Caco-2 (cell line): ENCODE data around the gene AHCYL1. TPM values are rescaled to one million over a fixed set of nuclear protein-coding genes. Genes with fewer than 3 reads are reported as not detected.

Source experiments
- BruUV-seq: library from RNA; stranded (reverse); fragments of 400-500 nt; replicated peaks from 2 replicates; lab custom pipeline; 2021; lab: Mats Ljungman, UMichigan
- CTCF ChIA-PET: fragments of 300-600 bp; sonication (Branson Sonifier 250); formaldehyde crosslinking; loops from one replicate; lab custom pipeline; 2022; ENCODE audit warnings: antibody characterized with exemption; lab: Charles Lee
- POLR2A ChIA-PET: fragments of 300-600 bp; sonication (Branson Sonifier 250); formaldehyde crosslinking; loops from one replicate; lab custom pipeline; 2022; ENCODE audit warnings: antibody characterized with exemption; lab: Charles Lee
- DNase-seq, 2 experiments: peaks; one replicate each; pipeline versions ENCODE4 v3.0.0 to v3.0.0-alpha.2; 2020 to 2022
- H3K27me3 ChIP-seq: replicated peaks from 2 replicates; pipeline ENCODE4 v1.6.0; 2011; ENCODE audit warnings: low read length; ENCODE audit not compliant: control insufficient read depth, insufficient read depth
- H3K36me3 ChIP-seq: 2 replicates; pipeline ENCODE4 v1.5.1; 2011; ENCODE audit warnings: low read length; ENCODE audit not compliant: control insufficient read depth, insufficient read depth
- H3K4me1 ChIP-seq: fragments of 250-450 bp; sonication (Bioruptor Pico); 2 replicates; pipeline ENCODE4 v1.5.1; 2020; ENCODE audit warnings: mild to moderate bottlenecking
- H3K4me3 ChIP-seq: 2 replicates; pipeline ENCODE4 v1.5.1; 2011; ENCODE audit warnings: low read depth, mild to moderate bottlenecking, control low read depth, low read length
- H3K9me3 ChIP-seq: fragments of 250-450 bp; sonication (Bioruptor Pico); 2 replicates; pipeline ENCODE4 v1.5.1; 2020; ENCODE audit warnings: mild to moderate bottlenecking, moderate library complexity
- H3K27ac Mint-ChIP-seq: one replicate; pipeline ENCODE4 v1.8.0; 2022; ENCODE audit warnings: mixed read lengths; ENCODE audit not compliant: unreplicated experiment
- H3K27me3 Mint-ChIP-seq: one replicate; pipeline ENCODE4 v1.8.0; 2022; ENCODE audit warnings: mixed read lengths; ENCODE audit not compliant: insufficient read depth, unreplicated experiment
- H3K36me3 Mint-ChIP-seq: one replicate; pipeline ENCODE4 v1.8.0; 2022; ENCODE audit warnings: mild to moderate bottlenecking, mixed read lengths; ENCODE audit not compliant: insufficient read depth, unreplicated experiment
- H3K4me1 Mint-ChIP-seq: one replicate; pipeline ENCODE4 v1.8.0; 2022; ENCODE audit warnings: low read depth, mixed read lengths; ENCODE audit not compliant: unreplicated experiment
- H3K4me3 Mint-ChIP-seq: one replicate; pipeline ENCODE4 v1.8.0; 2022; ENCODE audit warnings: mild to moderate bottlenecking, moderate library complexity, mixed read lengths; ENCODE audit not compliant: unreplicated experiment
- H3K9me3 Mint-ChIP-seq: one replicate; pipeline ENCODE4 v1.8.0; 2022; ENCODE audit warnings: mixed read lengths; ENCODE audit not compliant: unreplicated experiment
- intact Hi-C: fragments of 100-400 bp; cut with micrococcal nuclease; formaldehyde crosslinking; loops from one replicate; pipeline ENCODE4 v1.10.0; 2022; ENCODE audit not compliant: unreplicated experiment
- total RNA-seq: library from RNA; stranded (reverse); gene quantifications from 2 replicates; pipeline ENCODE4 v1.2.3, GENCODE V29; 2022
- TF ChIP-seq, protein P1 (sequence below), 2 experiments: fragments of 200-600 bp in 1 of 2; IDR thresholded peaks; 1 replicate in 1 of 2; 2 replicates in 1 of 2; pipeline versions ENCODE4 v1.5.1 to v1.8.0; 2011 to 2022; ENCODE audit warnings: antibody characterized with exemption in 1 of 2, control low read depth in 1 of 2, inconsistent platforms in 1 of 2, low read depth in 1 of 2, low read length in 1 of 2, mild to moderate bottlenecking in 1 of 2, moderate library complexity in 1 of 2; ENCODE audit not compliant: insufficient read depth in 1 of 2, severe bottlenecking in 1 of 2, unreplicated experiment in 1 of 2

Gene AHCYL1
- total RNA-seq, 1 experiment from 2014 or later = 64.2 TPM

GRCh38 chr1:110011527-110012041, 27.0 kb downstream of the AHCYL1 start:
- peaks cover 48% of the 10 kb centered on the region for H3K36me3 Mint-ChIP-seq
- H3K36me3 ChIP-seq = no peaks in the 10 kb centered on the region

DNA sequence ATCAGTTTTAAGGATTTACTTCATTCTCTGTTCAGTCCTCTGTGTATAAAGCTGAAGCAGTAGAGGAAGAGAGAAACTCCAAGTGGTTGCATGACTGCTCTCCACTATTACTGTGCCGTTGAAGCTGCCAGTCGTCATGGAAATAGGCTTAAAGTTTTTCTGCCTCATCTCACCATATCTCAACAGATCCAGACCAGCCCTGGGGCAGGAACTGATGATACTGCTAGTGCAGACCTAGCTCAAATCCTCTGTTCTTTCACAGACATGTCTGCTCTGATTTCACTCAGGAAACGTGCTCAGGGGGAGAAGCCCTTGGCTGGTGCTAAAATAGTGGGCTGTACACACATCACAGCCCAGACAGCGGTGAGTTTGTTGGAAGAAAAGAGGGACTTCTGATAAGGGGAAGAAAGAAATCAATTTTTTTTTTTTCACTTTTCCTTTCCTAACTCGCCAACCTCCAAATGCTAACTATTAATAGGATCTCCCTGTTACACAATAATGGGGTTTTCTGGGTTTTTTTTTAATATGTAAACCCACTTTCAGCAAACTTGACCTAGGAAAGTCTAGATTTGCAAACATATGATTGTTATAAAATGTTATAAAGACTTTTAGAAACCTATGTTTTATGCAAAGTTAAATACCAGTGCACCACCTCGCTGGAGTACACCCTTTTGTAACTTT, 27.7 kb downstream of the AHCYL1 start:
- CTCF ChIA-PET = interaction anchor here (1.0 to 1.2 kb wide), 4 partner anchors 28 to 372 kb away, joined by 3 to 10 read pairs (median 4); partner anchors contain the start of gene AHCYL1
- Mint-ChIP-seq H3K9me3 (no peaks in the 10 kb centered on the region), H3K27me3 (no peaks in the 10 kb centered on the region), H3K4me1 (no peaks in the 10 kb centered on the region), H3K36me3 (peaks cover 48% of the 10 kb centered on the region), H3K4me3 (no peak overlapping the region), H3K27ac (no peak overlapping the region)
- H3K9me3 ChIP-seq = no peaks in the 10 kb centered on the region
- no peaks in the 10 kb centered on the region for H3K27me3 ChIP-seq
- BruUV-seq = no TSS peak
- H3K4me3 ChIP-seq = no peak overlapping the region
- intact Hi-C loops = no loop called here
- no peaks in the 10 kb centered on the region for H3K36me3 ChIP-seq
- no peaks in the 10 kb centered on the region for H3K4me1 ChIP-seq
- DNase-seq = no peak
- TF ChIP-seq, protein P1, sequence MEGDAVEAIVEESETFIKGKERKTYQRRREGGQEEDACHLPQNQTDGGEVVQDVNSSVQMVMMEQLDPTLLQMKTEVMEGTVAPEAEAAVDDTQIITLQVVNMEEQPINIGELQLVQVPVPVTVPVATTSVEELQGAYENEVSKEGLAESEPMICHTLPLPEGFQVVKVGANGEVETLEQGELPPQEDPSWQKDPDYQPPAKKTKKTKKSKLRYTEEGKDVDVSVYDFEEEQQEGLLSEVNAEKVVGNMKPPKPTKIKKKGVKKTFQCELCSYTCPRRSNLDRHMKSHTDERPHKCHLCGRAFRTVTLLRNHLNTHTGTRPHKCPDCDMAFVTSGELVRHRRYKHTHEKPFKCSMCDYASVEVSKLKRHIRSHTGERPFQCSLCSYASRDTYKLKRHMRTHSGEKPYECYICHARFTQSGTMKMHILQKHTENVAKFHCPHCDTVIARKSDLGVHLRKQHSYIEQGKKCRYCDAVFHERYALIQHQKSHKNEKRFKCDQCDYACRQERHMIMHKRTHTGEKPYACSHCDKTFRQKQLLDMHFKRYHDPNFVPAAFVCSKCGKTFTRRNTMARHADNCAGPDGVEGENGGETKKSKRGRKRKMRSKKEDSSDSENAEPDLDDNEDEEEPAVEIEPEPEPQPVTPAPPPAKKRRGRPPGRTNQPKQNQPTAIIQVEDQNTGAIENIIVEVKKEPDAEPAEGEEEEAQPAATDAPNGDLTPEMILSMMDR (IDR thresholded peaks at IDR 0.05; ENCODE audit: insufficient read depth in 1 of 2, low read depth in 1 of 2, low read length in 1 of 2, severe bottlenecking in 1 of 2, unreplicated experiment in 1 of 2) = no peak
- POLR2A ChIA-PET = no interaction called here

More at GRCh38 chr1:110011527-110012041, 27.0 kb downstream of the AHCYL1 start:
- Mint-ChIP-seq H3K9me3 (no peaks in the 10 kb centered on the region), H3K27me3 (no peaks in the 10 kb centered on the region), H3K4me1 (no peaks in the 10 kb centered on the region), H3K4me3 (no peak overlapping the region), H3K27ac (no peak overlapping the region)
- Histone ChIP-seq H3K27me3 (no peaks in the 10 kb centered on the region), H3K9me3 (no peaks in the 10 kb centered on the region), H3K4me3 (no peak overlapping the region), H3K4me1 (no peaks in the 10 kb centered on the region)
- CTCF ChIA-PET = interaction anchor here (1.0 to 1.2 kb wide), 5 partner anchors 26 to 372 kb away, joined by 3 to 10 read pairs (median 4); partner anchors contain the start of gene AHCYL1
- POLR2A ChIA-PET = no interaction called here
- TF ChIP-seq, protein P1 (IDR thresholded peaks at IDR 0.05; ENCODE audit: insufficient read depth in 1 of 2, low read depth in 1 of 2, low read length in 1 of 2, severe bottlenecking in 1 of 2, unreplicated experiment in 1 of 2) = peak; percentile 46 to 50
- intact Hi-C loops = loop anchor here (2.0 kb wide), 1 partner anchor 235 kb away; no protein-coding TSS in a partner anchor
- DNase-seq = peak; percentile 35 to 41
- BruUV-seq = no TSS peak

DNA sequence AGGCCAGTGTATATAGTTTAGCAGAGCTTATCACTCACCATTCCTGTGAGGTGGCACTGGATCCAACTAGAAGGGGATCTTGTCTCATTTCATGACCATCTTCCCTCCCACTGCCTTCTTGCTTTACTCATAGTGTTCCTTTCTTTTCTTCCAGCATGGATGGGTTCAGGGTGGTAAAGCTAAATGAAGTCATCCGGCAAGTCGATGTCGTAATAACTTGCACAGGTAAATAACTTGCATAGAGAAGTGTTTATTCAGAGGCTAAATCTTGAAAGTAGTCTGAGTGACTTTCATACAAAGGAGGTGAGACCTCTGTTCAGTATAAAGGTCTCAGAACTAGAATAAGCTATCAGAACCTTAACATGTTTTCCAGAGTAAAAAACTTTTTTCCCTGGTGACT, 33.2 kb downstream of the AHCYL1 start:
- no peaks in the 10 kb centered on the region for H3K4me1 Mint-ChIP-seq
- Histone ChIP-seq H3K4me1 (no peaks in the 10 kb centered on the region), H3K9me3 (no peaks in the 10 kb centered on the region), H3K4me3 (no peak overlapping the region), H3K27me3 (no peaks in the 10 kb centered on the region), H3K36me3 (no peaks in the 10 kb centered on the region; the same call in 1 of the 2 replicates)
- intact Hi-C loops = no loop called here
- TF ChIP-seq, protein P1 (IDR thresholded peaks at IDR 0.05; ENCODE audit: insufficient read depth in 1 of 2, low read depth in 1 of 2, low read length in 1 of 2, severe bottlenecking in 1 of 2, unreplicated experiment in 1 of 2) = no peak
- ChIA-PET POLR2A (no interaction called here), CTCF (interaction anchor here (1.3 kb wide), 1 partner anchor 11 kb away, joined by 3 read pairs; no protein-coding TSS in a partner anchor)
- no peaks in the 10 kb centered on the region for H3K9me3 Mint-ChIP-seq
- H3K4me3 Mint-ChIP-seq = no peak overlapping the region
- no peaks in the 10 kb centered on the region for H3K27me3 Mint-ChIP-seq
- peaks cover 70% of the 10 kb centered on the region for H3K36me3 Mint-ChIP-seq
- no peak overlapping the region for H3K27ac Mint-ChIP-seq
- DNase-seq = no peak
- BruUV-seq = no TSS peak
